Stimulated activated CD8-positive, alpha-beta memory T cell treated with anti-CD3 and anti-CD28 coated beads, Interleukin-7, amount 100 ng/mL, for 1 hour (primary cell): Measurements from ENCODE around the gene SPG7.
A peak's percentile ranks its signal among the peaks of the same experiment; 100 is the strongest.

ENCODE experiments used
- DNase-seq, 2 donors: peaks; one replicate each; pipeline ENCODE4 v3.0.0-alpha.2; 2020; ENCODE audit warnings: low read depth in 2 of 2

The SPG7 gene

DNA sequence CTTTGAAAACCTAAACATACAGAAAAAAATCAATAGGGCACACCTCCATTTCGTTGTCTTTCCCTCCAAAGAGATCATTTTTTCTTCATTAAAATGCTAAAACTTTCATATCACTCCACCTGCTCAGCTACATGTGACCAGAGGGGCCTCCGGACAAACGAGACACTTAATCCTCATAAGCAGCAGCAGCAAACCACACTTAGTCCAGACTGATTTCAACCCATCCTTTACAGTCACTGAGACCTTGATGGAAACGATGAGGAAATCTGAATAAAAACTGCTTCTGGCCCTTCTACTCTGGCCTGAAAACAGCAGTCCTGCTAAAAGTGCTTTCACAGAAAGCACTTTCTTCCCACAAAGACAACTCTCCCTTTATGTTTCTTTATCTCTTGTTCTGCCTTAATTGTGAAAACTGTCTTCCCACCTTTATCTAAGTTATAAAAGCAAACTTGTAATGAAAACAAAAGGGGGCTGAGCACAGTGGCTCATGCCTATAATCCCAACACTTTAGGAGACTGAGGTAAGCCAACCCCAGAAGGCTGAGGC lies 22.4 kb upstream of the SPG7 start:
- DNase-seq: no peak

- DNase-seq: peak; percentile 51 to 60
These were observed 18.9 kb upstream of the SPG7 start for GRCh38 chr16:89489040-89489897.

DNA sequence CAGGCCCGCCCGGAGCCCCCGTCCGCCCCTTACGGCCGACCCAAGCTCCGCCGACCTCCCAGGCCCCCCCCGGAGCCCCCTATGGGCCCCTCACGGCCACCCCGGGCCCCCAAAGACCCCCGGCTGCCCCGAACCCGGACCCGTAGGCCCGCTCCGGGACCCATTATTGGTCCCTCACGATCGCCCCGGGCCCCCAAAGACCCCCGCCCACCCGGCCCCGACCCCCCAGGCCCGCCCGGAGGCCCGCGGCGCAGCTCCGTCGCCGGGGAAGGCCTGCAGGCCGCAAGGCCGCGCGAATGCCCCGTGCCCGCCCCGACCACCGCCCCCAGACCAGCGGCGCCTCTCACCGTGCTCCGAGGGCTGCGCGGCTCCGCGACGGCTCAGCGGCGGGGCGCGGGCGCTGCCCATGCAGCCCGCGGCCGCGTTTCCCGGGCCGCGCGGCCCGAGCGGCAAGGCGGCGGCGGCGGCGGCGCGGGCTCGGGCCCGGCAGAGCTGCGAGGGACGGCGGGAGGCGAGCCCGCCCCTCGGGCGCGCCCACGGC lies 18.2 kb upstream of the SPG7 start:
- DNase-seq: no peak

DNA sequence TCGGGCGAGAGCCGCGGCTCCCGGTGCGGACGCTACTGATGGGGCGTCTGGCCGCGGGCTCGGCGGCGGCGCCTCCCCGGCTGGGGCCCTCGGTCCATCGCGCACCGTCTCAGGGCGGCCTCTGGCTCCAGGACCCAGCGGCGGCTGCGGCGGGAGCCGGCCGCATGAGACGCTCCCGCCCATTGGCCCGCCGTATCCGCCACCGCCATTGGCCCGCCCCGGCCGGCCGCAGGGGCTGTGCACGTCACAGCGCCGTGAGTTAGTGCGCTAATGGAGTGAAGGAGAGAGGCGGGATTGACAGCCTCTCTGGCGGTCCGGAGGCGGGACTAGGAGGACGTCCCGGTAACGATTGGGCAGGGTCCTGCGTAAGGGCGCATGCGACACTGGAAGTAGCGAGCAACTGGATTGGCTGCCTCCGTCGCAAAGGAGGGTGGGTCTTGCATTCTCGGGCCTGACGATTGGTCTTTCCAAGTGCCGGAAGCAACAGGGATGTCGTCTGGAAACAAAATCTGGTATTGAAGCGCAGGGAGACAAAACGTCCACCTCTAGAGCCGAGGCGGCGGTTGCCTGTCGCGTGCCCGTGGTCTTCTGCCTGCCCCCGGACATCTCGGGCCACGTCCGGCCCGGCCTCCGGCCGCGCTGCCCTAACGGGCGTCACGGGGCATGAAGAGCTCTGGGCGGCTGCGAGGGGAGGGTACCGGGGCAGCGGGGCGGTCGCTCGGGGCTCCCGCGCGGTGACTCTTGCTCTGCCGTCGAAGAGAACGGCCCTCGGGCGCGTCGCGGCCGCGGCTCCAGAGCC lies 17.6 kb upstream of the SPG7 start, which contains the start of gene ANKRD11:
ANKRD11 (minus strand) TSS at position 123 of the 799 bp plus-strand sequence. CDS start 173,542 bp downstream, outside the sequence.
- DNase-seq: peak; percentile 94 to 97

DNA sequence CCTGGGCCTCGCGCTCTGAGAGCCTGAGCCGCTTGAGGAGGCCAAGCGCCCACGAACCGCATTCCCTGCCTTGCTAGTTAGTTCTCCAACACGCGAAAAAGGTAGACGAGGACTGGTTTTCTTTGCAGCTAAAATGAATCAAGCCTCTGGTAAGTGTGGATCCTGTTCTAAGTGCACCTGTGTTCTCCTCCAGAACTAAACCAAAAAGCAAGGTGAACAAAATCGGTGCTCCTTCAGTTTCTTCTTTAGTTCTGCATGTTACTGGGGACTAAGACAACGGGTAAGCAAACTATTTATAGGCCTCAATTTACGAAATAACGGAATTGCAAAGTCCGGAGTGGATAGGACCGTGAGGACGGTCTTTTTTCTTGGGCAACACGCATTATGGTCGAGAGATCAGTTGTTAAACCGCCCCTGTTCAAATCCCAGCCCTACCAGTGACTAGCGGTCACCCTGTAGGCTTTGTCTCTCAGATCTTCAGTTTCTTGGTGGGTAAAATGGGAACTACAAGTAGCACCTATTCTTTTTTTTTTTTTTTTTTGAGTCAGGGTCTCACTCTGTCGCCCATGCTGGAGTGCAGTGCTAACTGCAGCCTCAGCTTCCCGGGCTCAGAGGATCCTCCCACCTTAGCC lies 16.8 kb upstream of the SPG7 start:
- no peak for DNase-seq

- DNase-seq: no peak
These were observed 16.1 kb upstream of the SPG7 start for GRCh38 chr16:89491974-89492687.

DNA sequence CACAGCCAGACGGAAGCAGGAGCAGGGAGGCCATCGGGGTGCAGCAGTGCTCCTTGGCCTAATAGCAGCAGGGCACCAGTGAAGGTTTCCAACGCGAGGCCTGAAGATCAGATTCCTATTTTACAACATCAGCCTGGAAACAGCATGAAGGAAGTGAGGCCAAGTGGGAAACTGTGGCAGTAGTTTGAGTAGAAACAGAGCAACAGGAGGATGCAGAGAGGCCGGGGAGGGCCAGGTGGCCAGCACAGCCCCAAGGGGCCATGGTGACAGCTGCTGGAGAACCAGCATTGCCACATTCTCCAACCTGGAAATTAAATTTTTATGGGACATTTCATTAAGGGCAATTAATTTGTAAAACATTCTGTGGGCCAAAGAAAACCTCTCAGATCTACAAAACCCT lies 14.4 kb upstream of the SPG7 start:
- DNase-seq: no peak

GRCh38 chr16:89495121-89495520 lies 13.1 kb upstream of the SPG7 start:
- DNase-seq: no peak

DNA sequence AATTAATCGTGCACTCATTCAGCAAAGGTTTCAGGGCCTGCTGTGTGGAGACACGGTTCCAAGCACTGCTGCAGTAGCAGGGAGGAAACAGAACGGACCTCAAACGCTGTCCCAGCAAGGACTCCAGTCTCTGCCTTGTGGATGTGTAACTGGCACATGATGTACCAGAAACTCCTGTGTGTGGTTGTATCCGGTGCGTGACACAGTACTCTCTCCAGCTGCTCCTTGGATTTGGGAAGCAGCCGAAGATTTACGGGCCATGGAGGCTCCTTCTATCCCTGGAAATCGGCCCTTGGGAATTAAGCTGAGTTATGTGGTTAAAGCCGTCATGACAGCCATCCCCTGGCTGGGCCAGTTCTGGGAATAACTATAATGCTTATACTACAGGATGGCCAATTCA lies 9.4 kb upstream of the SPG7 start:
- no peak for DNase-seq

DNA sequence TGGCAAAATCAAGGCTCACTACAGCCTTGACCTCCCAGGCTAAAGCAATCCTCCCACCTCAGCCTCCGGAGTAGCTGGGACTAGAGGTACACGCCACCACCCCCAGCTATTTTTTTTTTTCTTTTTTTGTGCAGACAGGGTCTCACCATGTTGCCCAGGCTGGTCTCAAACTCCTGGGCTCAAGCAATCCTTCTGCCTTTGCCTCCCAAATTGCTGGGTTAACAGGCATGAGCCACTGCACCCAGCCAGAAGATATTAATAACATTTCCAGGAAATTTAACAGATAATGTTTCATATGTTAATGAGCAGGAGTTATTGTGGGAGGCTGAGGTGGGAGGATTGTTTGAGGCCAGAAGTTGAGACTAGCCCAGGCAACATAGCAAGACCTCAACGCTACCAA lies 8.4 kb upstream of the SPG7 start:
- no peak for DNase-seq

GRCh38 chr16:89502081-89502843 lies 5.9 kb upstream of the SPG7 start:
- DNase-seq: no peak

DNA sequence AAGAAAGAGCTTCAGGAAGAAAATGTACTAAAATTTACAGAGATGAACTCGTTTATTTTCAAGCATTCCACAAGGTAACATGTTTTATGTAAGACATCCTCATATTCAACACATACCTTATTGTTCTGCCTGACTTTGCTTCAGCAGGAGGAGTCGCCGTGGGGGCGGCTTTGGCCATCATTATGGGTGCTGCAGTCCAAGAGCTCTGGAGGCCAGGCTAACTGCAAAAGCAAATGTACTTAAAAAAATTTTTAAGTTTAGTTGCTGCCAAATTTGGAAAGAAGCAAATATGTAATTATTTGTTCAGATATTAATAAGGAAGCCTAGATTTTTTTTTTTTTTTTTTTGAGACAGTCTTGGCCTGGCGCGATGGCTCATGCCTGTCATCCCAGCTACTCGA lies 4.1 kb upstream of the SPG7 start:
- DNase-seq: no peak

GRCh38 chr16:89505204-89506112 lies 2.7 kb upstream of the SPG7 start:
- DNase-seq: peak; percentile 72 to 77

DNA sequence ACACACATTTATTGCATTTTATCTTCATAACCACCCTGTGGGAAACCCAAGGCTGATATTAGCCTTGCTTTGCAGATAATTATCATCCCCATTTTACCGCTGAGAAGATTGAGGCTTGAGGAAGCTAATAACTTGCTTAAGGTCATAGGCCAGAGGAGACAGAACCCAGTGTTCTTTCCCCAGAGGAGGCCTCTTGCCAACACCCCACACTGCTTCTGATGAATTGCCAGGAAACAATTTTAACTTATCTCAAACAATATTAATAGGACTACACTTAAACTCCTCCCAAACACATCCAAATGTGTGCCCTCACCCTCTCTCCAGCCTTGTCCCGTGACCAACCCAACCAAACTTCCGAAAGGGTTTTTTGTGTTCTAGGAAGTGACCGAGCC lies 2.1 kb upstream of the SPG7 start:
- DNase-seq: no peak

DNA sequence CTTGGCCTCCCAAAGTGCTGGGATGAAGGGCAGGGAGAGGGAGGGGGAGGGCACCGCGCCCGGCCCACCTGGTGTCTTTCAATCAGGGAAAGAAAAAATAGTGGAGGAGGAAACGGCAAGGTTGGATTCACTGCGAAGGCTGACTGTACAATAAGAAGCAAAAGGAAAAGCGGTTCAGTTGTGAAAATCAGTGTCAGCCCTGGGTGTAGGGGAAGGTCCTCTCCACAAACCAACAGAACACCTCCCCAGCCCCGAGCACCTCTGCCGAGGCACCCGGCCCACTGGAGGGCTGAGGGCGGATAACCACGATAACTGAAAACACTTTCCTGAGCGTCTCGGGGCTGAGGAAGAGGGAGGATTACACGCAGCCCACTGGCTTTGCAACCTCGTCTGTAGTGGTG lies 1.4 kb upstream of the SPG7 start:
- no peak for DNase-seq

DNA sequence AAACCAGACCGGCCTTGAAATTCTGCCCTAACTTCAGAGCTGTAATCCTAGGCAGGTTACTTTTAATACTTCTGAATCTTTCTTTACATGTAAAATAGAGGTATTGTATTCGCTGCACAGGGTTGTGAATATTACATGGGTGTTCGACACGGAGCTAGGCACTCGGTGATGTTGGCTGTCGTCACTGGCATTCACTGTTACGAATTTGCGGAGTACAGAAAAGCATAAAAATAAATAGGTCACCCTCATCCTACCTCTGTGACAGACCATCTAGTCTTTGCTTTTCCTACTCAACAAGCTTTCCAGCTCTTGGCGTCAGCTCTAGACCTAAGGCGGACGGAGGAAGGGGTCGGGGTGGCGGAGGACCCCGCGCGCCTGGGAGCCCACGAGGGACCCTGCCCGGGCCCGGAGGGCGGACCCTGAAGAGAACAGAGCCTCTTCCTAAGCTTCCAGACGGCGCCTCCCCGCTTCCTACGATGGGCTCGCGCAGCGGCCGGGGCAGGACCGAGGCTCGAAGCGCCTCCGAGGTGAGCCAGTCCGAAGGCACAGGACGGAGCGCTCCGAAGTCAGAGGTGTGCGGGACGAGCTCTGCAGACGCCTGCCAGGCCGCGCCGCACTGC lies 879 bp upstream of the SPG7 start:
- no peak for DNase-seq

DNA sequence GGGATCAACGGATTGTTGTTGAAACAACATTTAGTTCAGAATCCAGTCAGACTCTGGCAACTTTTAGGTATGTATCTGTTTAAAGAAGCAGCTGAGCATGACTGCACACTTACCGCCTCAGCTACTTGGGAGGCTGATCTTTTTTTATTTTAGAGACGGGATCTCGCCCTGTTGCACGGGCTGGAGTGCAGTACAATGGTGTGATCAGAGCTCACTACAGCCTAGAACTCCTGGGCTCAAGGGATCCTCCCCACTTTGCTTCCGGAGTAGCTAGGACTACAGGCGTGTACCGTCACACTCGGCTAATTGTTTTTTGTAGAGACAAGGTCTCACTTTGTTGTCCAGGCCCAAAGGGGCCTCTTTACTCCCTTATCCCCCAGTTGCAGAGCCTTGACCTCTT lies 2.3 kb downstream of the SPG7 start:
- DNase-seq: no peak

- DNase-seq: no peak
These were observed 3.2 kb downstream of the SPG7 start for GRCh38 chr16:89511374-89511773.

GRCh38 chr16:89512453-89512852 lies 4.2 kb downstream of the SPG7 start:
- DNase-seq: no peak
